Vagina (tissue), 2 donors: ENCODE measurements around the gene ZNF579. TPM values are rescaled to one million over a fixed set of nuclear protein-coding genes. Genes with fewer than 3 reads are reported as not detected.

Source experiments
- DNase-seq, 2 donors: peaks; one replicate each; pipeline ENCODE4 v3.0.0-alpha.2; 2017; ENCODE audit errors: extremely low spot score in 2 of 2
- H3K27ac ChIP-seq: fragments of 200-600 bp; sonication (generic); one replicate; pipeline ENCODE4 v1.5.1; 2019
- H3K27me3 ChIP-seq: fragments of 200-600 bp; sonication (generic); one replicate; pipeline ENCODE4 v1.5.1; 2019
- H3K36me3 ChIP-seq, 2 donors: fragments of 200-600 bp; sonication (generic); one replicate each; pipeline ENCODE4 v1.5.1; 2017 to 2019
- H3K4me1 ChIP-seq: fragments of 200-600 bp; sonication (generic); one replicate; pipeline ENCODE4 v1.5.1; 2019
- H3K4me3 ChIP-seq, 2 donors: fragments of 200-600 bp; sonication (generic); 1 replicate in 1 of 2; 2 replicates in 1 of 2; pipeline ENCODE4 v1.5.1; 2016 to 2019
- H3K9me3 ChIP-seq: fragments of 200-600 bp; sonication (generic); one replicate; pipeline ENCODE4 v1.5.1; 2019
- CTCF ChIP-seq, 3 experiments: fragments of 450-650 bp in 2 of 3; fragments of 200-600 bp in 1 of 3; sonication (generic) in 1 of 3; IDR thresholded peaks; one replicate each; pipeline ENCODE4 v1.5.1; 2017 to 2019; ENCODE audit warnings: antibody characterized with exemption in 3 of 3, mild to moderate bottlenecking in 2 of 3, moderate library complexity in 2 of 3
- POLR2A ChIP-seq, 2 donors: fragments of 450-650 bp; IDR thresholded peaks; one replicate each; pipeline ENCODE4 v1.6.1; 2017; ENCODE audit warnings: antibody characterized with exemption in 2 of 2, mild to moderate bottlenecking in 2 of 2, moderate library complexity in 2 of 2
- POLR2AphosphoS5 ChIP-seq, 2 donors: sonication (generic); formaldehyde crosslinking; IDR thresholded peaks; one replicate each; pipeline ENCODE4 v1.9.0; 2017; ENCODE audit warnings: antibody characterized with exemption in 2 of 2, mild to moderate bottlenecking in 2 of 2, low read depth in 1 of 2; ENCODE audit not compliant: insufficient read depth in 1 of 2
- intact Hi-C: fragments of 100-400 bp; cut with DNase I; formaldehyde crosslinking; loops from one replicate; pipeline ENCODE4 v1.15.1; 2023
- total RNA-seq: library from RNA; depleted of rRNA; stranded (reverse); fragments of >200 nt; gene quantifications from one replicate; pipeline ENCODE4 v1.2.3, GENCODE V29; 2016

ZNF579 gene
- total RNA-seq, 1 donor from 2014 or later, result 3.2 TPM

- TF ChIP-seq CTCF (IDR thresholded peaks at IDR 0.05), result no peak
- TF ChIP-seq POLR2A (IDR thresholded peaks at IDR 0.05), result no peak
- no peak for TF ChIP-seq POLR2AphosphoS5 (IDR thresholded peaks at IDR 0.05; ENCODE audit: insufficient read depth in 1 of 2, low read depth in 1 of 2)
- H3K27ac ChIP-seq, result peak within 1 kb of the TSS; percentile 50
- no peaks in the 10 kb centered on the region for H3K4me1 ChIP-seq
- H3K4me3 ChIP-seq, result no peak within 1 kb of the TSS
- DNase-seq, result no peak
- H3K9me3 ChIP-seq, result no peaks in the 10 kb centered on the region
- intact Hi-C loops, result no loop called here
- no peaks in the 10 kb centered on the region for H3K27me3 ChIP-seq
- H3K36me3 ChIP-seq, result no peaks in the 10 kb centered on the region
Measured at GRCh38 chr19:55545443-55545842, 35.2 kb downstream of the ZNF579 start, which contains the start of gene SBK3. Gene SBK3 (minus strand): TSS chr19:55545543. CDS start chr19:55545543, 0 bp downstream.

DNA sequence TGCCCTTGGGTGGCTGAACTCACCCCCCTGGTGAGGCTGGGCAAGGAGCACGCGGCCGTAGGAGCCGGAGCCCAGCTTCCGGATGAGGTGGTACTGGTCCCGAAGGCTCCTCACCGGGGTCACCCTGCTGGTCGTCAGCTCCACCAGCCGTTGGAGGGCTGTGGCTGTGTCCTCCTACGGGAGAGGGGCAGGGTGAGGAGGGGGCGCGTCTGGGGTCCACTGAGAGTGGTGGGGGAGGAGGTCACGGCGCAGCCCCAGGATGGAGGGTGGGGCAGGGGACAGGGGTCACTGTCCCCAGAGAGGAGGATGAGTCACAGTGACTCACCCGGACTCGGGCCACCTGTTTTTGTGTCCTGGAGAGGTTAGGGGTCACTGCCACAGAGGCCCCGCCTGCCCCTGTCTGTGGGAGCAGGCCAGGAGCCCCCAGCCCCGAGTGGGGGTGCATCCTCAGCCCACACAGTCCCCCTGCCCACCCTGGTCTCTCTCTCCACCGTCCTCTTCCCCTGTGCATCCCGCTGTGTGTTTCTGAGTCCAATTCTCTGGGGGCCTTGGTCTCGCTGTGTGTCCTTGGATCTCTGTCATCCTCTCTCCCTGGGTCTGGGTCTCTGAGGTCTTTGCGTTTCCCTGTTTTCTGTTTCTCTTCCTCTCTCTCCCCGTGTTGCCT, 35.7 kb downstream of the ZNF579 start:
- Histone ChIP-seq H3K27ac (no peak overlapping the region), H3K4me3 (no peak overlapping the region), H3K36me3 (no peaks in the 10 kb centered on the region), H3K9me3 (no peaks in the 10 kb centered on the region), H3K27me3 (no peaks in the 10 kb centered on the region), H3K4me1 (no peaks in the 10 kb centered on the region)
- intact Hi-C loops, result no loop called here
- TF ChIP-seq POLR2A (IDR thresholded peaks at IDR 0.05), result no peak
- TF ChIP-seq POLR2AphosphoS5 (IDR thresholded peaks at IDR 0.05; ENCODE audit: insufficient read depth in 1 of 2, low read depth in 1 of 2), result no peak
- no peak for TF ChIP-seq CTCF (IDR thresholded peaks at IDR 0.05)
- DNase-seq, result no peak

- no peaks in the 10 kb centered on the region for H3K9me3 ChIP-seq
- H3K36me3 ChIP-seq, result no peaks in the 10 kb centered on the region
- no peaks in the 10 kb centered on the region for H3K27me3 ChIP-seq
- no peak overlapping the region for H3K27ac ChIP-seq
- no peak for DNase-seq
- no peaks in the 10 kb centered on the region for H3K4me1 ChIP-seq
- TF ChIP-seq POLR2AphosphoS5 (IDR thresholded peaks at IDR 0.05; ENCODE audit: insufficient read depth in 1 of 2, low read depth in 1 of 2) (no peak), POLR2A (IDR thresholded peaks at IDR 0.05) (no peak), CTCF (IDR thresholded peaks at IDR 0.05) (no peak)
- no peak overlapping the region for H3K4me3 ChIP-seq
- intact Hi-C loops, result no loop called here
Measured at GRCh38 chr19:55544014-55544413, 36.6 kb downstream of the ZNF579 start.

GRCh38 chr19:55543567-55543966, 37.1 kb downstream of the ZNF579 start:
- no peaks in the 10 kb centered on the region for H3K36me3 ChIP-seq
- no peak overlapping the region for H3K27ac ChIP-seq
- H3K9me3 ChIP-seq, result no peaks in the 10 kb centered on the region
- no peaks in the 10 kb centered on the region for H3K4me1 ChIP-seq
- no peak for TF ChIP-seq POLR2A (IDR thresholded peaks at IDR 0.05)
- TF ChIP-seq POLR2AphosphoS5 (IDR thresholded peaks at IDR 0.05; ENCODE audit: insufficient read depth in 1 of 2, low read depth in 1 of 2), result no peak
- no peak for TF ChIP-seq CTCF (IDR thresholded peaks at IDR 0.05)
- no peaks in the 10 kb centered on the region for H3K27me3 ChIP-seq
- intact Hi-C loops, result no loop called here
- DNase-seq, result no peak
- no peak overlapping the region for H3K4me3 ChIP-seq

- Histone ChIP-seq H3K4me3 (no peak overlapping the region), H3K9me3 (no peaks in the 10 kb centered on the region), H3K36me3 (no peaks in the 10 kb centered on the region), H3K27me3 (no peaks in the 10 kb centered on the region), H3K4me1 (no peaks in the 10 kb centered on the region), H3K27ac (no peak overlapping the region)
- intact Hi-C loops, result no loop called here
- TF ChIP-seq POLR2AphosphoS5 (IDR thresholded peaks at IDR 0.05; ENCODE audit: insufficient read depth in 1 of 2, low read depth in 1 of 2) (no peak), CTCF (IDR thresholded peaks at IDR 0.05) (no peak), POLR2A (IDR thresholded peaks at IDR 0.05) (no peak)
- no peak for DNase-seq
Measured at GRCh38 chr19:55542292-55542855, 38.3 kb downstream of the ZNF579 start.
